Esophagus muscularis mucosa (tissue), 4 donors: ENCODE measurements around the gene TAAR2.

Source experiments
- EP300 ChIP-seq: sonication (generic); formaldehyde crosslinking; IDR thresholded peaks from one replicate; pipeline ENCODE4 v1.6.1; 2017; ENCODE audit warnings: antibody characterized with exemption
- POLR2A ChIP-seq: fragments of 450-650 bp; IDR thresholded peaks from one replicate; pipeline ENCODE4 v1.6.1; 2017; ENCODE audit warnings: antibody characterized with exemption, moderate library complexity, mild to moderate bottlenecking, low read depth
- POLR2AphosphoS5 ChIP-seq, 2 donors: sonication (generic); formaldehyde crosslinking; IDR thresholded peaks; one replicate each; pipeline ENCODE4 v1.6.1; 2017; ENCODE audit warnings: antibody characterized with exemption in 2 of 2
- TF ChIP-seq, protein P1 (sequence below), 3 experiments: fragments of 200-600 bp in 2 of 3; fragments of 450-650 bp in 1 of 3; sonication (generic) in 2 of 3; IDR thresholded peaks; one replicate each; pipeline ENCODE4 v1.5.1; 2017 to 2019; ENCODE audit warnings: antibody characterized with exemption in 3 of 3, mild to moderate bottlenecking in 2 of 3, moderate library complexity in 1 of 3

DNA sequence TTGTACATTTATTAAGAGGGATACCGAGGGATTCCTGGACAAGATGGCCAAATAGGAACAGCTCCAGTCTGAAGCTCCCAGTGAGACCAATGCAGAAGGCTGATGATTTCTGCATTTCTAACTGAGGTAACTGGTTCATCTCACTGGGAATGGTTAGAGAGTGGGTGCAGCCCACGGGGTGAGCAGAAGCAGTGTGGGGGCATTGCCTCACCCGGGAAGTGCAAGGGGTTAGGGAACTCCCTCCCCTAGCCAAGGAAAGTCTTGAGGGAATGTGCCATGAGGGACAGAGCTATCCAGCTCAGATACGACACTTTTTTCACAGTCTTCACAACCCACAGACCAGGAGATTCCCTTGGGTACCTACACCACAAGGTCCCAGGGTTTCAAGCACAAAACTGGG, 10.7 kb upstream of the TAAR2 start:
- TF ChIP-seq, protein P1, sequence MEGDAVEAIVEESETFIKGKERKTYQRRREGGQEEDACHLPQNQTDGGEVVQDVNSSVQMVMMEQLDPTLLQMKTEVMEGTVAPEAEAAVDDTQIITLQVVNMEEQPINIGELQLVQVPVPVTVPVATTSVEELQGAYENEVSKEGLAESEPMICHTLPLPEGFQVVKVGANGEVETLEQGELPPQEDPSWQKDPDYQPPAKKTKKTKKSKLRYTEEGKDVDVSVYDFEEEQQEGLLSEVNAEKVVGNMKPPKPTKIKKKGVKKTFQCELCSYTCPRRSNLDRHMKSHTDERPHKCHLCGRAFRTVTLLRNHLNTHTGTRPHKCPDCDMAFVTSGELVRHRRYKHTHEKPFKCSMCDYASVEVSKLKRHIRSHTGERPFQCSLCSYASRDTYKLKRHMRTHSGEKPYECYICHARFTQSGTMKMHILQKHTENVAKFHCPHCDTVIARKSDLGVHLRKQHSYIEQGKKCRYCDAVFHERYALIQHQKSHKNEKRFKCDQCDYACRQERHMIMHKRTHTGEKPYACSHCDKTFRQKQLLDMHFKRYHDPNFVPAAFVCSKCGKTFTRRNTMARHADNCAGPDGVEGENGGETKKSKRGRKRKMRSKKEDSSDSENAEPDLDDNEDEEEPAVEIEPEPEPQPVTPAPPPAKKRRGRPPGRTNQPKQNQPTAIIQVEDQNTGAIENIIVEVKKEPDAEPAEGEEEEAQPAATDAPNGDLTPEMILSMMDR (IDR thresholded peaks at IDR 0.05): no peak
- no peak for TF ChIP-seq EP300
- no peak for TF ChIP-seq POLR2A
- no peak for TF ChIP-seq POLR2AphosphoS5 (IDR thresholded peaks at IDR 0.05)
